Activated naive CD8-positive, alpha-beta T cell treated with anti-CD3 and anti-CD28 coated beads, Interleukin-2, amount 50 U/mL, for 16 hours (primary cell): ENCODE measurements around the gene POLR1E.

Source experiments
- DNase-seq: peaks from one replicate; pipeline ENCODE4 v3.0.0-alpha.2; 2020; ENCODE audit warnings: low read depth, low spot score

Gene POLR1E, protein sequence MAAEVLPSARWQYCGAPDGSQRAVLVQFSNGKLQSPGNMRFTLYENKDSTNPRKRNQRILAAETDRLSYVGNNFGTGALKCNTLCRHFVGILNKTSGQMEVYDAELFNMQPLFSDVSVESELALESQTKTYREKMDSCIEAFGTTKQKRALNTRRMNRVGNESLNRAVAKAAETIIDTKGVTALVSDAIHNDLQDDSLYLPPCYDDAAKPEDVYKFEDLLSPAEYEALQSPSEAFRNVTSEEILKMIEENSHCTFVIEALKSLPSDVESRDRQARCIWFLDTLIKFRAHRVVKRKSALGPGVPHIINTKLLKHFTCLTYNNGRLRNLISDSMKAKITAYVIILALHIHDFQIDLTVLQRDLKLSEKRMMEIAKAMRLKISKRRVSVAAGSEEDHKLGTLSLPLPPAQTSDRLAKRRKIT

DNA sequence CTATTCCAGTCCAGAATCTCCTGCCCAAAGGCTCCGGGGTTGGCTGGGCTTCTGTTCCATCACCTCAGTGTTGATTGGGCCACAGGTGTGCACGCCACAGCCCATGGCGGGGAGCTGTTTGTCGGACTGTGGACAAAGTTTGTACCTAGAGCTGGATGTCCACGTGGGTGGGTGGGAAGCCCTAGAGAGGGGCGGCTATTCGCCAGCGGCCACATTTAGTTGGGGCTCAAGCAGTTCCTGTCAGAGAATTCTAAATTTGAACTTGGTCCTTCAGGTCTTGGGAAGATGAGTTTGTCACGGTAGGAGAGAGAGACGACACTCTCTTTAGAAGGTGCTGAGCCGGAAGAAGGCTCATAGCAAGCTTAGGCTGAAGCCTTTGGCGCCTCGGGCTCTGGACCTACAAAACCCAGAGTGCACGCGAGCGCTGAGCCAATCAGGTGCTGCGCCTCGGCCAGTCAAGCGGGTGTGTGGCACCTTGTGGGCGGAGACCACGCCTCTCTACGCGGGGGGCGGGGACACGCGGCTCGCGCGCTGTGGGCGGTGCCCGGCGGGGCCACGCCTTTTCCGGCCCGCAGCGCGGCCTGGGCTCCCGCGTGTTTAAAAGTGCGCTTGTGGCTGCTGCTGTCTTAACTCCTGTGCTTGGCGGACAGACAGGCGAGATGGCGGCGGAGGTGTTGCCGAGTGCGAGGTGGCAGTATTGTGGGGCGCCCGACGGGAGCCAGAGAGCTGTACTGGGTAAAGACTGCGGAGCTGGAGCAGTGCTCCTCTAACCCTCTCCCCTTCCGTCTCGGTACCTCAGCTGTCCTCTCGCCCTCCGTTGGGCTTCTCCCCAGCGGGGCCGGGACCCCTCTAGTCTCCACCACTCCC is at the start of gene POLR1E:
Gene POLR1E (plus strand): TSS at position 560 of the 867 bp plus-strand sequence. CDS start 100 bp downstream, at position 660.
- DNase-seq, result peak; percentile 91

DNA sequence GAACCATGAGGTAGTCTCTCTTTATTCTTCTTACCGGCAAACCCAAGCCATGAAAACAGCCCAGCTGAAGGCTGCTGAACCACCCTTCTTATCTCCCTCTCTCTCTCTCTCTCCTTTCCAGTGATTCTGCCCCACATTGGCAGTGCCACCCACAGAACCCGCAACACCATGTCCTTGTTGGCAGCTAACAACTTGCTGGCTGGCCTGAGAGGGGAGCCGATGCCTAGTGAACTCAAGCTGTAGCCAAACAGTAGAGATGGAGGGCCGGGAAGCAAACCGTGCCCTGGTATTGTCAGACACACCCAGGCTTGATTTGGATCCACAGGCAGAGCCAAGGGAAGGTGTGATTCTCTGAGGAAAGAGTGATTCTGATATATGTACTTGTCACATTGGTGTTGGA is 49.2 kb upstream of the POLR1E start:
- DNase-seq, result no peak

DNA sequence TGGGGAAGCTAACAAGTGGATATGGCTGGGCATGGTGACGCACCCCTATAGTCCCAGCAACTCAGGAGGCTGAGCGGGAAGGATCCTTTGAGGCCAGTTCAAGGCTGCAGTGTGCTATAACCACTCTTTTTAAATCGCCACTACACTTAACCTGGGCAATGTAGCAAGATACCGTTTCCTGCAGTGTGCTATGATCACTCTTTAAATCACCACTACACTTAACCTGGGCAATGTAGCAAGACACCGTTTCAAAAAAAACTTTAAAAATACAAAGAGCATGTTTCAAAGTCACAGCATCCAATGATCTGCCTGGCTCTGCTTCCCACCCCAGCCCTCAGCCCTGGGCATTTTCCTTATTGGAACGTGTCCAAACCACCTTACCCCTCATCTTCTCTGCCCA is 48.7 kb upstream of the POLR1E start:
- no peak for DNase-seq

DNA sequence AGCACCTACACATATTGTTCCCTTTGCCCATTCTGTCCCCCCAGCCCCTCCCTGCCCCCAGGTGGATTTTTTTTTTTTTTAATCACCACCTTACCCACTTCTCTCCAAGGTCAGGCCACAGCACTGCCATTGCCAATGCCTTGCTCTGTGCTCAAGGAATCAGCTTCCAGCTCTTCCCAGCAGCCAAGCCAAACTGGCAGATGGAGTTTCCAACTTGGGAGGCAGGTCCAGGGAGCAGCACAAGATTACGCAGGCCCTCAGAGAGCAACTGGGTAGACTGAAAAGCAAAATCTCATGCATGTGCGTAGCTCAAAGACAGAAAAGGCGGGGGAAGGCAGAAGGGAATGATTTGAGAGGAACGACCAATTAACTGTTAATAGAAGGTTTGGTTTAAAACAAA is 48.1 kb upstream of the POLR1E start:
- no peak for DNase-seq

DNA sequence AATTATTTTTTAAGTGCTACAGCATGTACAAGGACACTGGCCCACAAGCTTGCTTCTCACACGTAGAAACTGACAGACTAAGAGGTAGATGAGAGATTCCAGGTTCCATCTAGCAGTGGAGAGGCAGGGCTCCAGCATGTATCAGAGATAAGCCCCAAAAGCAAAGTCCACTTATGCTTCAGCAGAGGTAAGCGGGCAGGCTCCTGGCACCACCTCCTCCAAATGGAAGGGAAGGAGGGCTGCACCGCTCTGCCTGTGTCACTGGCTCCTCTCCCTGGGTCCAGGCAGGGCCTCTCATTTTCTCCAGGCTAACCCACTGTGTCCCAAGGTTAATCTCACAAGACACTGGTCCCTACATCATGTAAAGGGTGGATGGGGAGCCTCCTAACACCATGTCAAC is 47.4 kb upstream of the POLR1E start:
- DNase-seq, result no peak

DNA sequence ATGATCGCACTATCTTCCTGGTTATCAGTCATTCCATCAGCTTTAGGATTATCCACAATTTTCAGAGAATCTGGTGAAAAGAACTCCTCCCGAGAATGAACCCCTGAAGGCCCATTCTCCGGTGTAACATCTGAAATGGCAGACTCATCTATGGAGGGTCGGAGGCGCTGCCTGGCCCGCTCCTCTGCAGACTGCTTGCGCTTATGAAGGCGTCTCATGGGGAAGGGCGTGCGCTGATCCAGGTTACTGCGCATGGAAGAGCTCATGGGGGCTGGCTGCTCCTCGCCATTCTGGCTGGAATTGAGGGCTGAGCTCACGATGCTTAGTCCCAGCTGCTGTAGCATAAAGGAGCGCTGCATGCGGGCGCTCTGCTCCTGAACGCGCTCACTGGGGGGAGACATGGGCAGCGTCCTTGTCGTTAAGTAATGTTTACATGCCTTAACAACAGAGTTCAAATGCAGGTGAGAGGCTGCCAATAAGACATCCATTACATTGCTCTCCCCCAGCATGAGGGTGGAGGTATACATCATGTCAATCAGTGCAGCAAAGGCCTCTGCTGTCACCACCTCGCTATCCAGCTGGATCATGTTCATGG is 43.9 kb upstream of the POLR1E start:
- DNase-seq, result no peak

DNA sequence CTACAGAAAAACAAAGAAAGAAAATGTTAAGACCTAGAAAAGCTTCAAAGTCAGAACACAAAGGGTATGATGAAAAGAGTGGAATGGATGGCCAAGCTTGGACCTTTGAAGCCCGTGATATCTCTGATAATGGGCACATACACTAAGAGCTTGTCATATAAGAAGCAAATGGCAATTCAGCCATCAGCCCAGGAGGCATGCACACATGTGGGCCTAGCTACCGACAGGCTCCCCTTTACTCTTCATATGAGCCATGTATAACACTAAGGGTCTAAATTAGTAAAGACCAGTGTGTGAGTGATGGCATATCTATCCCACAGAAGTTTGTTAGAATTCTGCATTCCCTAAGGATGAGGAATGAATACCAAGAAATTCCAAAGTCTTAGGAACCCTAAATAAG is 43.2 kb upstream of the POLR1E start:
- DNase-seq, result no peak

DNA sequence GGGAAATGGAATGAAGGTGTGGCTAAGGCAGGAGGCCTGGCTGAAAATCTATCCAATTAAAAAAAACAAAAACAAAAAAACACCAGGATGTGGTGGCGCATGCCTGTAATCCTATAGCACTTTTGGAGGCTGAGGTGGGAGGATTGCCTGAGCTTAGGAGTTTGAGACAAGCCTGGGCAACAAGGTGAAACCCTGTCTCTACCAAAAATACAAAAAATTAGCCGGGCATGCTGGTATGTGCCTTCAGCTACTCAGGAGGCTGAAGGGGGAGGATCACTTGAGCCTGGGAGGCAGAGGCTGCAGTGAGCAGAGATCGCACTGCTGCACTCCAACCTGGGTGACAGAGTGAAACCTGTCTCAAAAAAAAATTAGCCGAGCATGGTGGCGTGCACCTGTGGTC is 42.2 kb upstream of the POLR1E start:
- no peak for DNase-seq

DNA sequence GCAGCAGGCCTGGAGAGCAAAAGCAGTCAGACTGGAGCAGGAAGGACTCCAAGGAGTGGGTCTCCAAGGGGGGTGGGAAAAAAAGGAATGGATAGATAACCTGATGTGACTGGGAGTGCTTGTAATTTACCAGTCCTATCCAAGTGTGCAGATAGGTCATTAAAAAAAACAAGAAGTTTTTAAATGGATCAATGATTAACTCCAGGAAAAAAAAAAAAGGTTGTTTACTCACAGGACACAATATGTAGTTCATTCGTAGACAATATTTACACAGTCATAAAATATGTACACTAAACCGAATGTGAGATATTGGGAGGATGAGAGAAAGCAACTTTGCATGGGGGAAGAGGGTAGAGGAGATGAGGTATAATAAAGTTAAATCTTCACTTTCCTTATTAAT is 40.9 kb upstream of the POLR1E start:
- DNase-seq, result no peak

DNA sequence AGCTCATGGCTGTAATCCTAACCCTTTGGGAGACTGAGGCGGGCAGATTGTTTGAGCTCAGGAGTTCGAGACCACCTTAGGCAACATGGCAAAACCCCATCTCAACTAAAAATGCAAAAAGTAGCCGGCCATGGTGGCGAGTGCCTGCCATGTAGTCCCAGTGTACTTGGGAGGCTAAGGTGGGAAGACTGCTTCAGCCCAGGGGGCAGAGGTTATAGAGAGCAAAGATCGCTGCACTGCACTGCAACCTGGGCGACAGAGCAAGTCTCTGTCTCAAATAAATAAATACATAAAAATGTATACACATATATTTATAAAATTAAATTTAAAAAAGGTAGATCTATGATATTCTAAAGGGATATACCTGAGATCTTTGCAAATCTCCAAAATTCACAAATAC is 39.9 kb upstream of the POLR1E start:
- no peak for DNase-seq

DNA sequence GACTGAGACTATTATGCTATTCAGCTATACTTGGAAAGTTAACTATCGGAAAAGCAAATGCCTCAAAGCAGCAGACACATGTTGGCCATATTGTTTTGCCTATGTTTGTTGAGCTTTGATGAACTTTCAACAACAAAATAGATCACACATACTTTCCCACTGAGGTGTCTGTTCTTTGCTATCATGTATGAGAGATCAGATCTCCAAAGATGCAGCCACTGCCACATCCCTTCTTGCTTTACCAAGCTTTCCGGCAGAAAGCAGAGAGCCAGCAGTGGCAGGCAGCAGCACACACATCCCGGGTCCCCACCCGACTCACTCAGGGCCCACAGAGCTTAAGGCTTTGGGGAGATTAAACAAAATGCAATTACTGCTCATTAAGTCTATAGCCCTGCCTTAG is 39.3 kb upstream of the POLR1E start:
- DNase-seq, result no peak

DNA sequence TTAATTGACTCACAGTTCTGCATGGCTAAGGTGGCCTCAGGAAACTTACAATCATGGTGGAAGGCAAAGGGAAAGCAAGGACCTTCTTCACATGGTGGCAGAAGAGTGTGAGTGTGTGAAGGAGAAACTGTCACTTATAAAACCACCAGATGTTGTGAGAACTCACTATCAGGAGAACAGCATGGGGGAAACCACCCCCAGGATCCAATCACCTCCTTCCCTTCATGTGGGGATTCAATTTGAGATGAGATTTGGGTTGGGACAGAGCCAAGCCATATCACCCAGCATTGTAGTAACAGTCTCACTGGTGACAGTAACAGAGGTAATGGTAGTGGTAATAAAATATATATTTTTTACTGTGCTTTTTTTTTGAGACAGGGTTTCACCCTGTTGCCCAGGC is 38.6 kb upstream of the POLR1E start:
- DNase-seq, result no peak

DNA sequence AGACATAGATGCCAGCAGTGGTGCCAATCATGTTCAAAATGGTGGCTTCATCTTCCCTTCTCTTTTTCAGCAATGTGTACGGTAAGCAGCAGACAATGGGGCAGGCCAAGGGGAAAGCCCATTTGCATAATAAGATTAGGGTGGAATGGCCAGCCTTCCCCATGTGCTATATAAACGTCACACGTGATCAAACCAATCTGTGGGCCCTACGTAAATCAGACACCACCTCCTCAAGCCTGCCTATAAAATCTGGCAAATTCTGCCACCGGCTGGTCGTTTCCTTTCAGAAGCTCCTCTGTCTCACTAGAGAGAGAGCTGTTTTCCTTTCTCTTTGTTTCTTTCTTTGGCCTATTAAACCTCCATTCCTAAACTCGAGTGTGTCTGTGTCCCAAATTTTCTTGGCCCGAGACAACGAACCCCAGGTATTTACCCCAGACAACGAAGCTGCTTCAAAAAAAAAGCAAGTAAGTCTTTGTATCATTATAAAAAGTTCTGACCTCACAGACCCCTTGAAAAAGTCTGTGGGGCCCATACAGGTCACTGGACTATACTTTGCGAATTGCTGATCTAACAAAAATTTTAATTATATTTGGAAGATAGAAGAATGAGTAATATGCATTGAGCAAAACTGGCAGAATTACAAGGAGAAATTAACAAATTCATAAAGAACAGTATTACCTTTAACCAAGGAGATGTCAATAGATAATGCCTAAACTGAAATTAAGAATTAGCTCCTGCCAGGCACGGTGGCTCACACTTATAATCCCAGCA is 35.7 kb upstream of the POLR1E start:
- DNase-seq, result no peak

DNA sequence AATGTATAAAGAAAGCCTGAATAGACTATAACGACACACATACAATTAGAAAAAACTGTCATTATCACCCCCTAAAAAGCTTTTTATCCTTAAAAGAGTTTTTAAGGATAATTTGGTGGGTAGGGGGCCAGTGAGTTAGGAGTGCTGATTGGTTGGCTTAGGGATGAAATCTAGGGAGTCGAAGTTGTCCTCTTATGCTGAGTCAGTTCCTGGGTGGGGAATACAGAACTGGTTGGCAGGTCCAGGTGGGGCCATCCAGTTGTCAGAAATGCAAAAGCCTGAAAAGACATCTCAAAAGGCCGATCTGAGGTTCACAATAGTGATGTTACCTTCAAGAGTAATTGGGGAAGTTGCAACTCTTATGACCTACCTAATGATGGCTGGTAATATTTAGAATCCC is 34.1 kb upstream of the POLR1E start:
- no peak for DNase-seq

DNA sequence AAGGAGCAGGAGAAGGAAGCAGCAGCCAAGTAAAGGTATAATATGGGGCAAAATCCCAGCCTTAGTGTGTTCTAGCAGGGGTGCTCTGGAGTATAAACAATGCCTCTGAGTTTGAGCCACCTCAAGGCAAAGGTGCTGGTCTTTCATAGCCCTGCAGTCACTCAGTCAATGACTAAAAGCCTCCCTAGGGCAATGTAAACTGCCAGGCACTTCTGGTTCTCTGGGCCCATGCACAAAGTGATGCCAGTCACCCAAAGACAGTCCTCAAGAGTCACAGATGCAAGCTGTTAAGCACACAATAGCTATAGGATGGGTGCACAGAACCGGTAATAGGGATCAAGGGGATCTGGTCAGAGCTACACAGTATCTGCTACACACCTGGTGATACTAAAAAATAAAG is 33.1 kb upstream of the POLR1E start:
- DNase-seq, result no peak

DNA sequence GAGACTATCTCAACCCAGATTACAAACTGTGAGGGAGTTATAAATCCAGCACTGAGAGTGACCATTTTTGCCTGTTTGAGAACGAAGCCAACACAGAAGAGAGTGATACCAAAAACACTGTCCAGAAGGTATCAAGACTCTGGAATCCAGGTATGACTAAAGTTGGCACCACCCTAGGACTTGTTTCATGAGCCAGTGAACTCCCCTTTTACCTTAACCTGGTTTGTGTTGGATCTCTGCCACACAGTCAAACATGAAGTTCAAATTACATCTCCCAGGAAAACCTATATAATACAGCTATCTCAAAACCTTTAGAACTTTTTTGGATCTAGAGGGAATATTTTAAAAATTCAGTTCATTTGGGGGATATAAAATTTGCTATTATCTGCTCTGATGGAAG is 31.9 kb upstream of the POLR1E start:
- DNase-seq, result no peak

DNA sequence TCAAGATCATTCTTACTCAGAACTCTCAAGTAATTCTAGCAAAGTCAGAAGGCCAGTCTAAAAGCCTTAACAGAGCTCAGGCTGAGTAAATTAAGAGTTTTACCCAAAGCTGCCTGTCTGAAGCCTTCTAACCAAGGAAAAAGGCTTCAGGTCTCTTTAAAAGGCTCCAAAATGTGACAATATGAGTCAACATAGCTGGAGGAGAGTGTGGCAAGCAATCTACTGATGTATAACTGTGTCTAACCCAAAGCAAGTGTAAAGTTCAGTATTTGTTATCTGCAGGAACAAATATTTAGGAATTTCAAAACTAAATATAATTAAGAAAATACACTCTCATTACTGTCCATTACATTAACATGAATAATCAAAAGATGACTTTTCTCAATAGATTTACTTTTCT is 31.5 kb upstream of the POLR1E start:
- DNase-seq, result no peak

DNA sequence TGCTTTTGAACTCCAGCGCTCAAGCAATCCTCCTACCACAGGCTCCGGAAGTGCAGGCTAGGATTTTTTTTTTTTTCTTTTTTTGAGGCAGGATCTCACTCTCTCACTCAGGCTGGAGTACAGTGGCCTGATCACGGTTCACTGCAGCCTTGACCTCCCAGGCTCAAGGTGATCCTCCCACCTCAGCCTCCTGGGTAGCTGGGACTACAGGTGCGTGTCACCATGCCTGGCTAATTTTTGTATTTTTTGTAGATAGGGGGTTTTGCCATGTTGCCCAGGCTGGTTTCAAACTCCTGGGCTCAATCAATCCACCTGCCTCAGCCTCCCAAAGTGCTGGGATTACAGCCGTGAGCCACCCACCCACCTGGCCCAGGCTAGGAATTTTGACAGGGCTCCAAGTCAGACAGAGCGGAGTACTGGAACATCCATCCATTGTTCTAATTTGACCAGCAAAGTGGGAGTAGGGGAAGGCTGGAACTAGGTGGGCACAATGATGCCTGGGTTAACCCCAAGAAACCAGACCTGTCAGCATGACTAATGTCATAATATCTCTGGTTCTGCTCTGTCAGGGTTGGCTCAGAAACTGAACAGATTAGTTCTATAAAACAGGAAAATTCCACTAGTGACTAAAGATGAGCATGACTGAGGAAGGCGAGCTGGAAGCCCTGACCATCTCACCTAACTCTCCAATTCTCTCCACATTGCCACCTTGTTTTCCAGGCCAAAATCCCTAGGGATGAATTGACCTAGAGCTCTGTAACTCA is 29.7 kb upstream of the POLR1E start:
- DNase-seq, result no peak

DNA sequence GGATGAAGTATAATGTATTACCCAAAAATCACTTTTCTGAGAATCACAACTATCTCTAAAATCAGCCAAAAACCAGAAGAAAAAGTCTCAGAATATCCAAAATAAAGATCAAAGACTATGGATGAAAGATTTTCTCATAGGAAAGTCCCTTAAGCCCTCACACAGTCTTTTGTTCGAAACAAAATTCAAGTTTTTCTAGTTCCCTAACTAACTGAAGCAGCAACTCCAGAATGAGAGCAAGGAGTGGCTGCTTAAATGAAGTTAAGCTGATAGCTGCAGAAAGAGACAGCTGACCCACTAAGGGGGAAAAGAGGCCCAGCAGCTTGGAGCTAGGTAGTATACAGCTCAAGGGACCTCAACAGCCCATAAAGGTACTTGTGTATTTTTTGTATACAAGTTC is 28.9 kb upstream of the POLR1E start:
- no peak for DNase-seq

DNA sequence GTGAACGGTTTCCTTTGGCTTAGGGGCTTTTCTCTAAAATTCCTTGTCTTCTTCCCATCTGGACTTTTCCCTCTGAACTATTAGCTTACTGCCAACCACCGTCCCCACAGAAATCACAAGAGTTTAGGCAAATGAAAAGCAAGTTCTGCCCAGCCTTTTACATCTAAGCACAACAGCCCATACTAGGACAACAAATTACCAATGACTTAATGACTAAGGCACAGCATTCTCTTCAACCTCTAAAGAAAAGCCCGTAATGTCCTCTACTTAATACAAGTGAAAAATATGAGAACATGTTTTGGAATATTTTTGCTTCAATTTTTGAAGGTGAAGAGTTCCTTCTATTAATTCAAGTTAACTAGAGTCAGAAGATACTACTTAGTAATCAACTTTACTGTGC is 21.7 kb upstream of the POLR1E start:
- no peak for DNase-seq
